Measurements from ENCODE around the gene PIMREG.

The PIMREG gene

GRCh38 chr17:6439951-6440350 is 4.3 kb upstream of the PIMREG start:
- DNase-seq: no peak

GRCh38 chr17:6442775-6443174 is 1.5 kb upstream of the PIMREG start:
- no peak for DNase-seq

GRCh38 chr17:6444571-6445335 is 498 bp downstream of the PIMREG start:
- no peak for DNase-seq

- no peak for DNase-seq
These were observed 2.4 kb downstream of the PIMREG start for GRCh38 chr17:6446516-6447100.

GRCh38 chr17:6448473-6448872 is 4.2 kb downstream of the PIMREG start:
- no peak for DNase-seq

- DNase-seq: no peak
These were observed 5.1 kb downstream of the PIMREG start for GRCh38 chr17:6449307-6449706.

GRCh38 chr17:6450926-6451832 is 6.9 kb downstream of the PIMREG start:
- peak; percentile 19 for DNase-seq

GRCh38 chr17:6452471-6453266 is 8.4 kb downstream of the PIMREG start:
- no peak for DNase-seq

GRCh38 chr17:6453279-6454024 is 9.2 kb downstream of the PIMREG start:
- no peak for DNase-seq

GRCh38 chr17:6454495-6455320 is 10.5 kb downstream of the PIMREG start:
- no peak for DNase-seq

GRCh38 chr17:6455321-6455705 is 11.1 kb downstream of the PIMREG start:
- DNase-seq: no peak

- DNase-seq: no peak
These were observed 12.1 kb downstream of the PIMREG start for GRCh38 chr17:6456321-6456720.

- no peak for DNase-seq
These were observed 12.8 kb downstream of the PIMREG start for GRCh38 chr17:6456914-6457687.

GRCh38 chr17:6457688-6458459 is 13.6 kb downstream of the PIMREG start:
- DNase-seq: no peak

- no peak for DNase-seq
These were observed 14.2 kb downstream of the PIMREG start for GRCh38 chr17:6458460-6458950.

GRCh38 chr17:6460531-6461161 is 16.4 kb downstream of the PIMREG start:
- no peak for DNase-seq

- no peak for DNase-seq
These were observed 17.0 kb downstream of the PIMREG start for GRCh38 chr17:6461246-6461645.

GRCh38 chr17:6461792-6462524 is 17.7 kb downstream of the PIMREG start:
- no peak for DNase-seq

All from hematopoietic multipotent progenitor cell treated with erythropoietin and hydrocortisone succinate and interleukin-3 and kit ligand, for 8 days (in vitro differentiated cells).